Ascending aorta (tissue), 2 donors: ENCODE data around the gene KIAA1671. TPM values are rescaled to one million over a fixed set of nuclear protein-coding genes. Genes with fewer than 3 reads are reported as not detected.
A peak's percentile ranks its signal among the peaks of the same experiment; 100 is the strongest.

Experiments
- DNase-seq, 2 donors: peaks; one replicate each; pipeline ENCODE4 v3.0.0-alpha.2; 2019; ENCODE audit warnings: low spot score in 2 of 2
- H3K27ac ChIP-seq, 2 donors: fragments of 200-600 bp; sonication (generic); one replicate each; pipeline ENCODE4 v1.5.1; 2016 to 2017; ENCODE audit warnings: mild to moderate bottlenecking in 1 of 2
- H3K27me3 ChIP-seq: fragments of 200-600 bp; sonication (generic); one replicate; pipeline ENCODE4 v1.5.1; 2017
- H3K36me3 ChIP-seq, 2 donors: fragments of 200-600 bp; sonication (generic); one replicate each; pipeline ENCODE4 v1.5.1; 2016
- H3K4me1 ChIP-seq, 2 donors: fragments of 200-600 bp; sonication (generic); one replicate each; pipeline ENCODE4 v1.5.1; 2016 to 2017; ENCODE audit warnings: mild to moderate bottlenecking in 1 of 2
- H3K4me3 ChIP-seq, 2 donors: fragments of 200-600 bp; sonication (generic); one replicate each; pipeline ENCODE4 v1.5.1; 2016 to 2017; ENCODE audit warnings: mild to moderate bottlenecking in 1 of 2
- H3K9me3 ChIP-seq, 2 donors: fragments of 200-600 bp; sonication (generic); one replicate each; pipeline ENCODE4 v1.5.1; 2016
- intact Hi-C: fragments of 100-400 bp; cut with DNase I; formaldehyde crosslinking; loops from one replicate; pipeline ENCODE4 v1.15.1; 2023
- total RNA-seq: library from RNA; depleted of rRNA; stranded (reverse); fragments of >200 nt; gene quantifications from one replicate; pipeline ENCODE4 v1.1.0, GENCODE V29; 2016
- TF ChIP-seq, protein P1 (sequence below), 3 experiments: fragments of 200-600 bp in 2 of 3; fragments of 450-650 bp in 1 of 3; sonication (generic) in 2 of 3; IDR thresholded peaks; one replicate each; pipeline ENCODE4 v1.5.1; 2016 to 2019; ENCODE audit warnings: antibody characterized with exemption in 3 of 3, mild to moderate bottlenecking in 1 of 3, moderate library complexity in 1 of 3

KIAA1671 gene
- total RNA-seq, 1 donor from 2014 or later, result 79.0 TPM

DNA sequence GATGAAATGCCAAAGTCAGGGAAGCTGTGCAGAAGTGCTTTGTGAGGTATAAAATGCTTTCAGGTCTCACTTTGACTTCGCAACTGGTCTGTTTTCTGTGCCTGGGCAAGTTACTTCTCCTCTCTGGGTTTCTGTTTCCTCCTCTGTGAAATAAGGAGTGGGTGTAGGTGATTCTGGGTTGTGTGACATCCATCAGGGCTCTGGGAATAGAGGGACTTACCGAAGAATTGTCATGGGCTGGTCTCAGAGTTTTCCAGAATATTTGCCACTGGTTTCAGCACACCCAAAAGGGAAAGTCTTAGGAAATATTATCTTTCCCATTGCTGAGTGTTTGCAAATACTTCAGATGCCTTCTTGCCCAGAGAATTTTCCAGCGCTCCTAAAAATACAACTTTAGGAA is 118.4 kb downstream of the KIAA1671 start:
- intact Hi-C loops, result loop anchor here (2.0 to 10.0 kb wide), 3 partner anchors 16 to 684 kb away; no protein-coding TSS in a partner anchor
- Histone ChIP-seq H3K36me3 (no peaks in the 10 kb centered on the region), H3K4me1 (peaks cover 23 to 44% of the 10 kb centered on the region in 2 donors), H3K27me3 (no peaks in the 10 kb centered on the region), H3K4me3 (peak overlapping the region; percentile 51 to 72), H3K9me3 (no peaks in the 10 kb centered on the region), H3K27ac (peak overlapping the region; percentile 94 to 96)
- no peak for DNase-seq
- TF ChIP-seq, protein P1, sequence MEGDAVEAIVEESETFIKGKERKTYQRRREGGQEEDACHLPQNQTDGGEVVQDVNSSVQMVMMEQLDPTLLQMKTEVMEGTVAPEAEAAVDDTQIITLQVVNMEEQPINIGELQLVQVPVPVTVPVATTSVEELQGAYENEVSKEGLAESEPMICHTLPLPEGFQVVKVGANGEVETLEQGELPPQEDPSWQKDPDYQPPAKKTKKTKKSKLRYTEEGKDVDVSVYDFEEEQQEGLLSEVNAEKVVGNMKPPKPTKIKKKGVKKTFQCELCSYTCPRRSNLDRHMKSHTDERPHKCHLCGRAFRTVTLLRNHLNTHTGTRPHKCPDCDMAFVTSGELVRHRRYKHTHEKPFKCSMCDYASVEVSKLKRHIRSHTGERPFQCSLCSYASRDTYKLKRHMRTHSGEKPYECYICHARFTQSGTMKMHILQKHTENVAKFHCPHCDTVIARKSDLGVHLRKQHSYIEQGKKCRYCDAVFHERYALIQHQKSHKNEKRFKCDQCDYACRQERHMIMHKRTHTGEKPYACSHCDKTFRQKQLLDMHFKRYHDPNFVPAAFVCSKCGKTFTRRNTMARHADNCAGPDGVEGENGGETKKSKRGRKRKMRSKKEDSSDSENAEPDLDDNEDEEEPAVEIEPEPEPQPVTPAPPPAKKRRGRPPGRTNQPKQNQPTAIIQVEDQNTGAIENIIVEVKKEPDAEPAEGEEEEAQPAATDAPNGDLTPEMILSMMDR (IDR thresholded peaks at IDR 0.05), result no peak

DNA sequence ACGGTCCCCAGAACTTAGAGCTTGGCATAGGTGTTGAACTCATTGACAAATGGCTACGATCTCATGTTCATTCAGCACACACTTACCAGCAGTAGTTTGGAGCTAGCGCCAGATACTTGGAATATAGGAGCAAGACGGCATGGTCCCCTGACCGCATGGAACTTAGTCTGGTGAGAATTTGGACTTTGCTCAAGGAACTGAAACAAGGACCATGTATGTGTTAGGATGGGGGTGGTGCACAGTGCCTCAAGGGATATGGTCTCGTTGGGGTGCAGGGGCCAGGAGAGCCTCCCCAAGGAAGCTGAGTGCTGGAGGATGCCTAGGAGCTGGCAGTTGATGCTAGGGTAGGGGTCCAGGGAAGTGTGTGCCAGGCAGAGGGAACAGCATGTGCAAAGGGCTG is 119.2 kb downstream of the KIAA1671 start:
- Histone ChIP-seq H3K27ac (peak overlapping the region; percentile 94 to 96), H3K4me3 (peak overlapping the region; percentile 51 to 72), H3K9me3 (no peaks in the 10 kb centered on the region), H3K27me3 (no peaks in the 10 kb centered on the region), H3K4me1 (peaks cover 26 to 49% of the 10 kb centered on the region in 2 donors), H3K36me3 (no peaks in the 10 kb centered on the region)
- TF ChIP-seq, protein P1 (IDR thresholded peaks at IDR 0.05), result no peak
- DNase-seq, result no peak
- intact Hi-C loops, result loop anchor here (2.0 to 10.0 kb wide), 3 partner anchors 15 to 683 kb away; no protein-coding TSS in a partner anchor

GRCh38 chr22:25072406-25072805 is 119.9 kb downstream of the KIAA1671 start:
- DNase-seq, result no peak
- peaks cover 31 to 49% of the 10 kb centered on the region in 2 donors for H3K4me1 ChIP-seq
- peak overlapping the region; percentile 94 to 96 for H3K27ac ChIP-seq
- intact Hi-C loops, result loop anchor here (10.0 kb wide), 1 partner anchor 682 kb away; no protein-coding TSS in a partner anchor
- peak overlapping the region; percentile 51 to 72 for H3K4me3 ChIP-seq
- no peaks in the 10 kb centered on the region for H3K27me3 ChIP-seq
- H3K36me3 ChIP-seq, result no peaks in the 10 kb centered on the region
- no peaks in the 10 kb centered on the region for H3K9me3 ChIP-seq
- TF ChIP-seq, protein P1 (IDR thresholded peaks at IDR 0.05), result no peak

- TF ChIP-seq, protein P1 (IDR thresholded peaks at IDR 0.05), result no peak
- H3K4me1 ChIP-seq, result peaks cover 43 to 63% of the 10 kb centered on the region in 2 donors
- H3K27ac ChIP-seq, result peak overlapping the region; percentile 91 to 96
- no peaks in the 10 kb centered on the region for H3K9me3 ChIP-seq
- no peaks in the 10 kb centered on the region for H3K36me3 ChIP-seq
- no peak for DNase-seq
- H3K4me3 ChIP-seq, result peak overlapping the region in 1 of 2 donors; percentile 10
- no peaks in the 10 kb centered on the region for H3K27me3 ChIP-seq
- intact Hi-C loops, result loop anchor here (10.0 kb wide), 1 partner anchor 678 kb away; no protein-coding TSS in a partner anchor
Observed at GRCh38 chr22:25076336-25076735, 123.8 kb downstream of the KIAA1671 start.

- no peaks in the 10 kb centered on the region for H3K36me3 ChIP-seq
- no peaks in the 10 kb centered on the region for H3K9me3 ChIP-seq
- peak overlapping the region; percentile 91 to 96 for H3K27ac ChIP-seq
- TF ChIP-seq, protein P1 (IDR thresholded peaks at IDR 0.05), result no peak
- no peaks in the 10 kb centered on the region for H3K27me3 ChIP-seq
- intact Hi-C loops, result loop anchor here (10.0 kb wide), 1 partner anchor 678 kb away; no protein-coding TSS in a partner anchor
- H3K4me1 ChIP-seq, result peaks cover 47 to 70% of the 10 kb centered on the region in 2 donors
- no peak for DNase-seq
- peak overlapping the region in 1 of 2 donors; percentile 10 for H3K4me3 ChIP-seq
Observed at GRCh38 chr22:25077056-25077455, 124.5 kb downstream of the KIAA1671 start.
